Neural crest cell (in vitro differentiated cells): Measurements from ENCODE around the gene KIF3A. TPM values are rescaled to one million over a fixed set of nuclear protein-coding genes. Genes with fewer than 3 reads are reported as not detected.

Source experiments
- DNase-seq: peaks from one replicate; pipeline ENCODE4 v3.0.0; 2021; ENCODE audit warnings: low read depth, mixed read lengths, low spot score
- H3K27ac Mint-ChIP-seq: one replicate; pipeline ENCODE4 v1.8.0; 2021; ENCODE audit warnings: mild to moderate bottlenecking, mixed read lengths; ENCODE audit not compliant: unreplicated experiment
- H3K27me3 Mint-ChIP-seq: 2 replicates; pipeline ENCODE4 v1.8.0; 2021; ENCODE audit warnings: low read depth, mild to moderate bottlenecking, mixed read lengths
- H3K36me3 Mint-ChIP-seq: 2 replicates; pipeline ENCODE4 v1.8.0; 2021; ENCODE audit warnings: low read depth, mild to moderate bottlenecking, mixed read lengths
- H3K4me1 Mint-ChIP-seq: 2 replicates; pipeline ENCODE4 v1.8.0; 2021; ENCODE audit warnings: mixed read lengths
- H3K4me3 Mint-ChIP-seq: one replicate; pipeline ENCODE4 v1.8.0; 2021; ENCODE audit warnings: mild to moderate bottlenecking, mixed read lengths
- H3K9me3 Mint-ChIP-seq: 2 replicates; pipeline ENCODE4 v1.8.0; 2021; ENCODE audit warnings: mixed read lengths
- total RNA-seq: library from RNA; stranded (reverse); gene quantifications from 2 replicates; pipeline ENCODE4 v1.2.1, GENCODE V29; 2021
- TF ChIP-seq, protein P1 (sequence below): fragments of 200-600 bp; sonication (generic); conservative IDR thresholded peaks from 2 replicates; pipeline ENCODE4 v1.5.0; 2021; ENCODE audit warnings: antibody characterized with exemption, mild to moderate bottlenecking

Gene KIF3A
- total RNA-seq, 1 donor from 2014 or later, result 23.8 TPM

DNA sequence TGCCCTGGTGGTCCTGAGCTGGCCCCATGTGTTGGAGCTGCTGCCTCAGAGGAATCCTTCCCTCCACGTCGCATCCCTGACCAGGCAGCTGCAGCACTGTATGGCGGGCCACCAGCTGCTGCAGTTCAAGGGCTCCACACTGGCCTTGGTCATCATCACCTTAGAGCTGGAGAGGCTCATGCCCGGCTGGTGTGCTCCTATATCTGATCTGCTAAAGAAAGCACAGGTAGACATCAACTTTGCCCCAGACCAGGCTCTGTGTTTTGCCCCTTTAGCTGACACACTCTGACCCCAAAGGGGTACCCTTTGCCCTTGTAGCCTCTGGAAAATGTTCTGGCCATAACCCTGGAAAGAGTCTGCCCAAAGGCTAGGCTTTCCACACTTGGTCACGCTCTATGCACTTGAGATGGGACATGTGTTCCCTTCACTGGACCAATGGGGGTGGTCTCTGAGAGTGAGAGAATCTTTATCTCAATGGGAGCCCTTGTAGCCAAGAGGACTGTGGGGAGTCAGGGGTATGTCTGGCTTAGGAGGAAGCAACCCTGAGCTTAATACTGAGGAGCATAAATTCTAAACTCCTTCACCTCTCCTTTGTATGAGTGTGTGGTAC lies 14.7 kb upstream of the KIF3A start:
- no peak for DNase-seq
- TF ChIP-seq, protein P1, sequence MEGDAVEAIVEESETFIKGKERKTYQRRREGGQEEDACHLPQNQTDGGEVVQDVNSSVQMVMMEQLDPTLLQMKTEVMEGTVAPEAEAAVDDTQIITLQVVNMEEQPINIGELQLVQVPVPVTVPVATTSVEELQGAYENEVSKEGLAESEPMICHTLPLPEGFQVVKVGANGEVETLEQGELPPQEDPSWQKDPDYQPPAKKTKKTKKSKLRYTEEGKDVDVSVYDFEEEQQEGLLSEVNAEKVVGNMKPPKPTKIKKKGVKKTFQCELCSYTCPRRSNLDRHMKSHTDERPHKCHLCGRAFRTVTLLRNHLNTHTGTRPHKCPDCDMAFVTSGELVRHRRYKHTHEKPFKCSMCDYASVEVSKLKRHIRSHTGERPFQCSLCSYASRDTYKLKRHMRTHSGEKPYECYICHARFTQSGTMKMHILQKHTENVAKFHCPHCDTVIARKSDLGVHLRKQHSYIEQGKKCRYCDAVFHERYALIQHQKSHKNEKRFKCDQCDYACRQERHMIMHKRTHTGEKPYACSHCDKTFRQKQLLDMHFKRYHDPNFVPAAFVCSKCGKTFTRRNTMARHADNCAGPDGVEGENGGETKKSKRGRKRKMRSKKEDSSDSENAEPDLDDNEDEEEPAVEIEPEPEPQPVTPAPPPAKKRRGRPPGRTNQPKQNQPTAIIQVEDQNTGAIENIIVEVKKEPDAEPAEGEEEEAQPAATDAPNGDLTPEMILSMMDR, result no peak
- Mint-ChIP-seq H3K4me1 (no peaks in the 10 kb centered on the region), H3K9me3 (no peaks in the 10 kb centered on the region), H3K36me3 (peaks cover 4% of the 10 kb centered on the region), H3K27me3 (peaks cover 40% of the 10 kb centered on the region), H3K27ac (no peak overlapping the region), H3K4me3 (no peak overlapping the region)

DNA sequence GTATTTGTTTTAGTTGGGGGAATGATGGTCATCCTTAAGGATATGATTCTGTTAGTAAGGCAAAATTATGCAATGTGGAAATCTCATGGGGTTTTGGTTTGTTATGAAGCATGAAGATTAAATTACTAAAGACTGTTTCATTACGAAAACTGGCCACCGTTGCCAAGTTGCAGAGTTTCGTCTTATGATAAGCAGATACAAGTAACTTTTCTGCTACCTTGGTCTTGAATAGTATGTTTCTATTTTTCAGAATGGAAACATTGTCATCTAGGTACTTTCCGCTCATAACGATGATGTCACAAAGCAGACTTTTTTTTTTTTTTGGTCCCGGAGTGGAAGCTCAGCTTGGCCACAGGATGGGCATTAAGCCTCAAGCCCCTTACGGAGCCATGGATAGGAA lies 14.1 kb upstream of the KIF3A start:
- TF ChIP-seq, protein P1, result no peak
- Mint-ChIP-seq H3K27ac (no peak overlapping the region), H3K4me3 (no peak overlapping the region), H3K36me3 (peaks cover 4% of the 10 kb centered on the region), H3K9me3 (no peaks in the 10 kb centered on the region), H3K4me1 (no peaks in the 10 kb centered on the region), H3K27me3 (peaks cover 46% of the 10 kb centered on the region)
- no peak for DNase-seq

DNA sequence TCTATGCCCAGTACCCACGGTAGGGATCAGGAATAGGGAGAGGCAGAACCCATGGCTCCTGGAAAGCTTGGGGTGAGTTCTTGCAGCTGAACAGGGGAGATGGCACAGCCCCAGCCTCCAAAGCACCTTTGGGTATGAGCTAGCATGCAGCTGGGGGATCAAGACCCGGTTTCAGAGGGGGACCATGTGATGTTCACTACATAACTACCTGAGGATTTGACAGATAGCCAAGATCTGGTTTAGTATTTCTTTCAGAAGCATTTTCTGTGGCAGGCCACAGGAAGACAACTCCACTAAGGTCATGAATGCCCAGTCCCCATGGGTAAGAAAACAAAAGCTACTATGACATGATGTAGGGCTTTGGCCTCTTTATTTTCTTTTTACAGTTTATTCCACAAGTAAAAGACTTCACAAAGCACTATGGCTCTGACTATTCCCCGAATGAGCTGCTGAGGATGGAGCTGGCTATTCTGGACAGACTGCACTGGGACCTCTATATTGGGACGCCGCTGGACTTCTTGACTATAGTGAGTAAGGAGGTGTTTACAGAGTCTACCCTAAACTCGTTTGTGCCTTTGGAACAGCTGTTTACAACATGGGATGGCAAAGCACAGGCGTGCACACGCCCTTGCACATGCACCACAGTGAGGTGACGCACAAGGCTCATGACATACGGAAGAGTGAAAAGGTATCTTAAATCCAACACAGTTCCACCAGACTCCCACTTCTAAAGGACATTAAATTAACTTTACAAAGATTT lies 13.3 kb upstream of the KIF3A start:
- Mint-ChIP-seq H3K4me3 (no peak overlapping the region), H3K9me3 (no peaks in the 10 kb centered on the region), H3K4me1 (no peaks in the 10 kb centered on the region), H3K36me3 (peaks cover 4% of the 10 kb centered on the region), H3K27ac (no peak overlapping the region), H3K27me3 (peaks cover 54% of the 10 kb centered on the region)
- TF ChIP-seq, protein P1, result no peak
- no peak for DNase-seq

DNA sequence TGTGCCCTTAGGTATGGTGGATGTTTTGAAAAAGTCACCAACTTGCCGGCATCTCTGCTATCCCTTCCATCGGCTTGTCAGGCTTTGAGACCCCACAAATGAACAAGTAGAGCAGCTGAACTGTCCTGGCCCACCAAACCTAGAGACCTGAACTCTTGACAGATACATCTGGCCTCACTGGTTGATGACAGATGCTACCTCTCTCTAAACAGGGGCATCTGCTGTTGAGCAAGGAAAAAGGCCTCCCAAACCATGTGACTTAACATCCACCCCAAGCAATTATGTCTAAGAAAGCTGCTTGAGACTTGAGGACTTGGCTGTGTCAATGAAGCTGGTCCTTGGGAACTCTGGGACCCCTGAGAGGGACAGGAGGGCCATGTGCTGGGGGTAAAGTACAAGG lies 12.2 kb upstream of the KIF3A start:
- H3K27ac Mint-ChIP-seq, result no peak overlapping the region

DNA sequence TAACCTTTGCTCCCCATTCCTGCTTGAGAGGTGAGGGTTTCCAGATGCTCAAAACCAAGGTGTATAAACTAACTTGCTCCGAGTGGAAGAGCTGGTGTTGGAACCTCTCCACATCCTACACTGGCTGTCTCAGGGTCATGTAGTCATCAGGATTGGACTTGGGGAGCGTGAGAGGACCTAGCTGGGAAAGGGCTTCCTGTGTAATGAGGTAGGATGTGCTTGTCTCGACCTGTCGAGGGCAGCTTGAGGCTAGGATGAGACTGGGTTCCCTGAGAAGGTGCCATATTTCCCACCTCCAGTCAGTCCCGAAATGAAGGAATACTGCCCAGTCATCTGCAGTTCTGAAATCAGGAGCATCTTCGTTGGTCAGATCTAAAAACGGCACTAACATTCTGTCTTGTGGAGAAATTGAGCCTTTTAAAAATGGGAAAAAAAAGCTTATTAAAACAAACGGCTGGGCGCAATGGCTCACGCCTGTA lies 11.2 kb upstream of the KIF3A start:
- TF ChIP-seq, protein P1, result no peak
- peaks cover 4% of the 10 kb centered on the region for H3K36me3 Mint-ChIP-seq
- H3K27me3 Mint-ChIP-seq, result peaks cover 68% of the 10 kb centered on the region
- no peak overlapping the region for H3K27ac Mint-ChIP-seq
- no peak for DNase-seq
- H3K4me3 Mint-ChIP-seq, result peak overlapping the region; percentile 41
- H3K9me3 Mint-ChIP-seq, result no peaks in the 10 kb centered on the region
- no peaks in the 10 kb centered on the region for H3K4me1 Mint-ChIP-seq

More for the DNA sequence above, 12.2 kb upstream of the KIF3A start:
- no peaks in the 10 kb centered on the region for H3K9me3 Mint-ChIP-seq
- TF ChIP-seq, protein P1, result no peak
- H3K36me3 Mint-ChIP-seq, result peaks cover 4% of the 10 kb centered on the region
- H3K4me1 Mint-ChIP-seq, result no peaks in the 10 kb centered on the region
- H3K4me3 Mint-ChIP-seq, result no peak overlapping the region
- DNase-seq, result no peak
- H3K27me3 Mint-ChIP-seq, result peaks cover 64% of the 10 kb centered on the region
